Epithelial cell of esophagus (primary cell): ENCODE data around the gene GTF2H2C.
A peak's percentile ranks its signal among the peaks of the same experiment; 100 is the strongest.
"Not testable (repeated sequence)": the region's sequence is repeated elsewhere in the genome, so short reads cannot be mapped to it uniquely, and the experiment has no call there.

Experiments used
- DNase-seq: peaks from one replicate; pipeline ENCODE4 v3.0.0; 2010; ENCODE audit warnings: low read depth
- H3K4me3 ChIP-seq: 2 replicates; pipeline ENCODE4 v1.5.1; 2011; ENCODE audit warnings: mild to moderate bottlenecking, low read length, control low read depth
- TF ChIP-seq, protein P1 (sequence below): IDR thresholded peaks from 2 replicates; pipeline ENCODE4 v1.5.1; 2011; ENCODE audit warnings: low read depth, mild to moderate bottlenecking, low read length, control low read depth, inconsistent platforms; ENCODE audit not compliant: insufficient read depth; ENCODE audit errors: missing control alignments

Gene GTF2H2C

DNA sequence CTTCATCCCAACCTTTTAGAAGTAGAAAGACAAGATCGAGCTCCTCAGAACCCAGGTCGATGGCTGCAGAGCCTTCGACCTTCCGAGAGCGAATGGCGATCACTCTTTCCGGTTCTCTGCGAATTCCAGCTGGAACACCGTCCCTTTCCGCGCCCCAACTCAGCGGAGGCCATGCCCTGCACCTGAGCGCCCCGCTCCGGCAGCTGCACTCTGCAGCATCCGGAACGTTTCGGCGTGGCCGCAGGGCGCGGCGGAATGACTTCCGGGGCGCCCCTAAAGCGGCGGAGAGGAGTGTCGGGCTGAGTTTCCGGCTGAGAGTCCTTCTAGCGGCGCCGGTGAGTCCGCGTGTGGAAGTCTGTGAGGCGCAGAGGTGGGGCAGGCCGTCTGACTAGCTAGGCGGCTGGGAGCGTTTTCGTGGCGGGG lies at the start of gene GTF2H2C:
Gene GTF2H2C (plus strand): TSS at position 284 of the 423 bp plus-strand sequence. CDS start 4,942 bp downstream, outside the sequence.
- TF ChIP-seq, protein P1, sequence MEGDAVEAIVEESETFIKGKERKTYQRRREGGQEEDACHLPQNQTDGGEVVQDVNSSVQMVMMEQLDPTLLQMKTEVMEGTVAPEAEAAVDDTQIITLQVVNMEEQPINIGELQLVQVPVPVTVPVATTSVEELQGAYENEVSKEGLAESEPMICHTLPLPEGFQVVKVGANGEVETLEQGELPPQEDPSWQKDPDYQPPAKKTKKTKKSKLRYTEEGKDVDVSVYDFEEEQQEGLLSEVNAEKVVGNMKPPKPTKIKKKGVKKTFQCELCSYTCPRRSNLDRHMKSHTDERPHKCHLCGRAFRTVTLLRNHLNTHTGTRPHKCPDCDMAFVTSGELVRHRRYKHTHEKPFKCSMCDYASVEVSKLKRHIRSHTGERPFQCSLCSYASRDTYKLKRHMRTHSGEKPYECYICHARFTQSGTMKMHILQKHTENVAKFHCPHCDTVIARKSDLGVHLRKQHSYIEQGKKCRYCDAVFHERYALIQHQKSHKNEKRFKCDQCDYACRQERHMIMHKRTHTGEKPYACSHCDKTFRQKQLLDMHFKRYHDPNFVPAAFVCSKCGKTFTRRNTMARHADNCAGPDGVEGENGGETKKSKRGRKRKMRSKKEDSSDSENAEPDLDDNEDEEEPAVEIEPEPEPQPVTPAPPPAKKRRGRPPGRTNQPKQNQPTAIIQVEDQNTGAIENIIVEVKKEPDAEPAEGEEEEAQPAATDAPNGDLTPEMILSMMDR = peak; percentile 40
- peak within 1 kb of the TSS; percentile 34 for H3K4me3 ChIP-seq
- DNase-seq = peak; percentile 83

DNA sequence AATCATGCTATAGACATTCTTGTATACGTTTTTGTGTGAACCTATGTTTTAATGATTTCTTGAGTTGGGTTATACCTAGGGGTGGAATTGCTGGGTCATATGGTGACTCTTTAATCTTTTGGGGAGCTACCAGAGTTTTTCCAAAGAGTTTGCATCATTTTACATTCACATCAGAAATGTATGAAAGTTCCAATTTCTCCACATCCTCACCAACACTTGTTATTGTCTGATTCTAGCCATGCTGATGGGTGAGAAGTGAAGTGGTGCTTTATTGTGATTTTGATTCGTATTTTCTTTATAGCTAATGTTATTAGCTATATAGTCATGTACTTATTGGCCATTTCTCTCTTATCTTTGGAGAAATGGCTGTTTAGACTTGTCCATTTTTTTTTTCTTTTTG lies 49.3 kb upstream of the GTF2H2C start:
- H3K4me3 ChIP-seq = no peak overlapping the region
- no peak for DNase-seq
- TF ChIP-seq, protein P1 = no peak

DNA sequence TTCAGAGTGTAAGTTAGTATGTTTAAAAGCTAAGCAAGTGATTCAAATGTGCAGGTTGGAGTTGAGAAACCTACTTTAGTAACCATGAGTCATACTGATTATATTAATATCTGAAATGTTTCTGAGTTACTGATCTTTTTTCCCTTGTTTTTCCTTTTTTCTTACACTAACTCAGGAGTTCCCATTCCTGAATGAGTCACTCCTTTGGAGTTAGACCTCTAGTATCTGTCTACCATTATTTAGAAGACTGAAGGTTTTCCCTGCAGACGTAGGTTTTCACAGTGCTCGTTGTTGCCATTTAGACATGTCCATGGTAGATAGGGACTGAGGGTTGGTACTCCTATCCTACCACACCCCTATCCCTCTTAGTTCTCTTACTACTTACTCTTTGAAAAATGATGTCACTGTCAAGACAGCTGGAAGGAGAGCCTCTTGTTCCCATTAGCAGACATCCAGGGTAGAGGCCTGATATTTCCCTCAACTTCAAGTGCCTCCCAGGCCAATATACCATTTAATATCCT lies 47.2 kb upstream of the GTF2H2C start:
- peak; percentile 78 for DNase-seq
- H3K4me3 ChIP-seq = no peak overlapping the region
- TF ChIP-seq, protein P1 = no peak

DNA sequence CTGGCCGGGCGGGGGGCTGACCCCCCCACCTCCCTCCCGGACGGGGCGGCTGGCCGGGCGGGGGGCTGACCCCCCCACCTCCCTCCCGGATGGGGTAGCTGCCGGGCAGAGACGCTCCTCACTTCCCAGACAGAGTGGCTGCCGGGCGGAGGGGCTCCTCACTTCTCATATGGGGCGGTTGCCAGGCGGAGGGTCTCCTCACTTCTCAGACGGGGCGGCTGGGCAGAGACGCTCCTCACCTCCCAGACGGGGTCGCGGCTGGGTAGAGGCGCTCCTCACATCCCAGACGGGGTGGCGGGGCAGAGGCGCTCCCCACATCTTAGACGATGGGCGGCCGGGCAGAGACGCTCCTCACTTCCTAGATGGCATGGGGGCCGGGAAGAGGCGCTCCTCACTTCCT lies 44.4 kb upstream of the GTF2H2C start:
- DNase-seq, H3K4me3 ChIP-seq: not testable (repeated sequence)

DNA sequence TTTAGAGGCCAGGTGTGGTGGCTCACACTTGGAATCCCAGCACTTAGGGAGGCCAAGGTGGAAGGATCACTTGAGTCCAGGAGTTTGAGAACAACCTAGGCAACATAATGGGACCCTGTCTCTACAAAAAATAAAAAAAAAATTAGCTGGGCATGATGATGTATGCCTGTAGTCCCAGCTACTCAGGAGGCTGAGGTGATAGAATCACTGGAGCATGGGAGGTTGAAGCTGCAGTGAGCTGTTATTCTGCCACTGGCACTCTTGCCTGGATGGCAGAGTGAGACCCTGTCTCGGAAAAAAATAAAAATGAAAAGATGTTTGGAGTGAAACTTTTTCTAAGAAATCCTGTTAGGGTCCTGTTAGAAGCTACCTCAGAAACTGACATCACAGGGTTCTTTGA lies 43.2 kb upstream of the GTF2H2C start:
- TF ChIP-seq, protein P1 = no peak
- H3K4me3 ChIP-seq = no peak overlapping the region
- DNase-seq = no peak

DNA sequence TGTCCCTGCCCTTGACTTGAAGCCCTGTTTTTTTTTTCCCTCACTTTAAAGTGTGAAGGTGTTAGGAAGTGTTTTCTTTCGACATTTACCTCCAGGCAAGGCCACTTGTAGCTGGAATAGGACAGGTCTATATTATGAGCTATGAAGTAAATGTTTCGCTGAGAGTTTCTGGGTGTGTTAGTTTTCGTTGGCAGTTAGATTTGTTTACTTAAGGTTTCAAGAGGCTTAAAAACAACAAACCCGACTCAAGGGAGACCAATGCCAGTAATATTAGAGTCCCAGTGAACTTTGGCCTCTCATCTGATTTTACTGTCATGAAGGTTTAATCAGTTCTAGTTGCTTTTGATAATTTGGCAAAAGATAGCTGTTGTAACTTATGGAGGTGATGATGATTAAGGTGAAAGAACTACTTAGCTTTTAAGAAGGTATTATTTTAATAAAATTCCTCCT lies 42.2 kb upstream of the GTF2H2C start:
- peak; percentile 94 for DNase-seq
- TF ChIP-seq, protein P1 = no peak

DNA sequence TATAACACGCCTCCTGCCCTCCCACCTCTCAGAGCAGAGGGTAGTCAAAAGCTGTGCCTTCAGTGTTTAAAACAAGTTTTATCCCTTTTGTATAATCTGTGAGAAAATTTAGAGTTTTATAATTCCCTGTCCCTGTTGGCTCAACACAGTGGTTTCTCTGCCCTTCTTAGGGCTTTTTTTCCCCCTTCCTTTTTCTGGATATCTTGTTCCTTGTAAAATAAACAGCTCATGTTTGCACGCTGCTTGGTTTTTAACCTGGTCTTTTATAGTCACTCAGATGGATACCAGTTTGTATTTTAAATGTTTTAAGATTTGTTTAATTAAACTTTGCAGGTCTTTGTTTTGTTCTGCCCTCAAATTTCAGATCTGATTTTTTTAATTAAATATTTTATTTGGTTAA lies 40.7 kb upstream of the GTF2H2C start:
- no peak overlapping the region for H3K4me3 ChIP-seq
- DNase-seq = no peak
- TF ChIP-seq, protein P1 = no peak

More for the DNA sequence above, 42.2 kb upstream of the GTF2H2C start:
- H3K4me3 ChIP-seq = no peak overlapping the region

DNA sequence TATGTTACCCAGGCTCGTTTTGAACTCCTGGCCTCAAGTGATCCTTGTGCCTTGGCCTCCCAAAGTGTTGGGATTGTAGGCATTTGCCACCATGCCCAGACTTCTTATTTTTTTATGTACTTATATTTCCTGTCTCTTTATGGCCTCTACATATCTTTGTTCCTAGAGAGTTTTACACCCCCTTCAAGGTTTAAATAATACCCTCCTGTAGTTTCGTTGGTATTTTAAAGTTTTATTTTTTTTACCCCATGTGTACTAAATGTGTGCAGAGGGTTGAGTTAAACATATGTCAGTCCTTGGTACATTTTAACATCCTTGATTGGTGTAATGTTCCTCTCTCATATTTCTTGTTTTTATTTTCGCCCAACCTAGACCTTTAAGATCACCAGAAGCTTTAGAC lies 38.0 kb upstream of the GTF2H2C start:
- no peak for DNase-seq
- TF ChIP-seq, protein P1 = no peak
- no peak overlapping the region for H3K4me3 ChIP-seq
